Measurements from ENCODE around the gene WWOX.

Gene WWOX

DNA sequence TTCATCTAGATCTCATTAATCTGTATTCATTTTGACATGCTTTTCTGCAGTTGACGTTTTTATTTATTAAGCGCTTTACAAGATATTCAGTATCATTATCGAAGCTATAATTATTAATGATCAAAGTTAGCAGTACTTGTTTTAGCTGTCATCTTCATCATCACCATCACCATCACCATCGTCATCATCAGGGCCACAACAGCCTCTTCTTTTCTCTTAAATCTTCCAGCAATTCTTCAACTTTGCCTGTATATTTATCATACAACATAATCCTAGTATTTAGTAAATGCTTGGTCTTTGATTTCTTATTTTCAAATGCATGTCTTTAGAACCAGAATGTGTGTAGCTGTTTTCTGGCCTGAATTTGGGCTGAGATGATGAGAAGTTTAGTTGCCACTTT is 973.1 kb downstream of the WWOX start:
- DNase-seq (ENCODE audit: low spot score), result no peak

DNA sequence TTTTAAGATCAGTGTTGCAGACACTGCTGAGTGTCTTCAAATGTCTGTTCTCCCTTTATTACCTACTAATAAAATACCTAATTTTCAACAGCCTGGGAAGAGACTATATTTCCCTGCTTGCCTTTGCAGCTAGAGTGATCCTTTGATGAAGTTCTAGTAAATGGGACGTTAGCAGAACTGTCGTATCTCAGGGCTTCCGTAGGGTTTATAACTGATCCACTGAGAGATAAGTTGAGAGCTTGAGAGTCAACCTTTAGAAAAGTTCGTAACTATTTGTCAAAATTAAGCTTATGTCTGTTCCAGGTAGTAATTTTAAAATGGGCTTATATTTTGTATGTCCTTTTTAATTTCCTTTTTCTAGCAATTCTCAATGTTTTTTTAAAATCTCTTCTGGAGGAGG is 974.1 kb downstream of the WWOX start:
- DNase-seq (ENCODE audit: low spot score), result no peak

DNA sequence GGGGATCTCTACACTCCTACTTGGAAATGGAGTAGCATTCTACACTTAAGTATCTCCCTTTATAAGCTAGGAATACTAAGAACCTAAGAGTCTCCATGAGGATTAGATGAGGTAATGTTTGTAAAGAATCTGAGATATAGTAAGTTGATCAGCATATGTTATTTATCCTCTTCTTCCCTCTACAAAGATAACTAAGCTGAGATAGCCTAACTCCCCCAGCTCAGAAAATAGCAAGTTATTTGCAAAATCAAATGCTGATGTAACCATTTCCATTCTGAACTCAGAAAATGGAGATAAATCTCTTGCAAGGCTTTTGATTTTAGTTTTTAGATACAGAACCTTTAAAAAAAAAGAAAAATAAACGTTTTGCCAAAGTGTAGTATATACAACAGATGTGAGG is 975.1 kb downstream of the WWOX start:
- DNase-seq (ENCODE audit: low spot score), result no peak

DNA sequence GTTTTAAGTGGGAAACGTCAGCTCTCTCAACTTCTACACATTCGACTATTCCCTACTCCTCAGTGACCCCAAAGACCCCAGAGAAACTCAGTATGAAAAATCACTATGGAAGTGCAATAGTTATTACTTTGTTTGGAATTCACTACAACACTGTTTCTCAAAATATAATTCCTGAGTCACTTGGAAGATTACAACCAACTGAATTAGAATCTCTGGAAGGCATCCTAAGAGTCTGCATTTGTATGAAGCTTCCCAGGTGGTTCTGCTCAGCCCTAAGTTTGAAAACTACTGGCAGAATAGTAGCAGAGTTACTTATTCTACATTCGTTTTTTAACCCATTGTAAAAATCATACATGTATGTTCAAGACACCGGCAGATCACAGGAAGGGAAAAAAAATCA is 975.5 kb downstream of the WWOX start:
- no peak for DNase-seq (ENCODE audit: low spot score)

DNA sequence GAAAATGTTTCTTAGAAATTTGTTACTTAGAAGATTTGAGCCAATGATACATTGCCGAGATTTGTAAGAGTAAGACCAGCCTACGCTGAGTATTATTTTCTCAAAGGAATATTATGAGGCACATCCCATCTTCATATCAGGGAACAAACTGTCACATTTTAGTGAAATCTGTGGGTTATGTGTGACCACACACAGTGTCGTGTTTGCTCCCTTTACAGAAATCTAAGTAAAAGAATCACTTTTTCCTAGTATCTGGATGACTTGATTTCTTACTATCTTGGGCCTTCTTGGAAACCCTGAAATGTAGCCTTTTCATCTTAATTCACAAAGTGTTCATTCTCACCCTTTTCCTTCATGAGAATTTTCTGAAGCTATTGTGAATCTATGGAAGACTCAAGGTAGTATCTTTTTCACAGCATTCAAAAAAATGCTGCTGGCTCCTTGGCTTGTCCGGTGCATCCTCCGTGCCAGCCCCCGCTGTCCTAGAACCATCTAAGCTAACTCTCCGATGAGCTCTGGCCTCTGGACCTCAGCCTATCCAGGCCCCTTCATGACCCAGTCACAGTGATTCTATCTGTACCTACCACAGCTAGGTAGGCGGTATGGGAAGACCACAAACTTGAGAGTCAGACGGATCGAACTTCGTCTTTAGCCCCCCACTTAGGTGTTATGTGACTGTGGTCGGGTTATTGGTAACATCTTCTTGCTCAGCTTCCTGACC is 976.8 kb downstream of the WWOX start:
- no peak for DNase-seq (ENCODE audit: low spot score)

DNA sequence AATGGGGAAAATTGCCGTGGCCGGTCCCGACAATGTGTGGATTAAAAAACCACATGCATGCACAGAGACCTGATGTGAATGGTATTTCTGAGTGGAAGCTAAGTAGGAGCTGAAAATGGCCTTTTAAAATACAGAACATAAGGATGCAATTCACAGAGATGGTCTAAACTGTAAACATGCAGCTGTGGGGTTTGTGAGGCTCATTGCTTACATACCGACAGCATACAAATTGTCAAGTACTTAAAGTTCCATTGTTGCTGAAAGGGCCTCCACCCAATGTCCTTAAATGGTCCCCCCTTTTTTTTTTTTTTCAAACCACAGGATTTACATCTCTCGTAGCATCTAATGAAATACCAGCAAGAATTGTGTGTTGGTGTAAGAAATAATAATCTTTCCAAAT is 977.9 kb downstream of the WWOX start:
- no peak for DNase-seq (ENCODE audit: low spot score)

DNA sequence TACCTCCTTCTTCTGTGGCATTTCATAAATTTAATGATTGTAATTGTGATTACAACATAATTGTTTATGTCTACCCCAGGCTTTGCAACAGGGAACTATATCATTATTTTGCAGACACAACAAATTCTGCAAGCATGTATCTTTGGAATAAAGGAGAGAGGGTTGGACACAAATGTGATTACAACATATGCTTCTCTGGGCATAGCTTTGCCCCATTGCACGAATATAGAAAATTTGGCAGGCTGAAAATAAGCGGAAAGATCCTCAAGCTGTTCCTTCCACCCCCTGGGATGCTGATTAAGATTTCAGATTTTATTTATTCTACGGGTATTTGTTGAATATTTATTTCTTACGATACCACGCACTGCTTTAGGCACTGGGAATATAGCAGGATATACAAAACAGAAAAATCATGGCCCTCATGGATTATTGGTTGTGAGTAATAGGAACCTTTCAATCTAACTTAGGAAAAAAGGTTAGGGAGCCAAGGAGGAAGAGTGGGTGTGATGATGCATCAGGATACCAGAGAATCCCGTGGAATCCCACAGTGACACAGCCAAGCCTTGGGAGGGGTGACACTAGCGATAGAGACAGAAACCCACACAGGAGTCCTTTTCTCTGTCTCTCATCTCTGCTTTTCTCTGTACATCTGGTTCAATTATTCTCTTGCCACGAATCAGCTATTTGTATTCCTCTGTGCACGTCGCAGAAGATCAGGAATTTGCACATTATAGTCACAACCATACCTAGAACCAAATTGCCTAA is 980.4 kb downstream of the WWOX start:
- DNase-seq (ENCODE audit: low spot score), result no peak

DNA sequence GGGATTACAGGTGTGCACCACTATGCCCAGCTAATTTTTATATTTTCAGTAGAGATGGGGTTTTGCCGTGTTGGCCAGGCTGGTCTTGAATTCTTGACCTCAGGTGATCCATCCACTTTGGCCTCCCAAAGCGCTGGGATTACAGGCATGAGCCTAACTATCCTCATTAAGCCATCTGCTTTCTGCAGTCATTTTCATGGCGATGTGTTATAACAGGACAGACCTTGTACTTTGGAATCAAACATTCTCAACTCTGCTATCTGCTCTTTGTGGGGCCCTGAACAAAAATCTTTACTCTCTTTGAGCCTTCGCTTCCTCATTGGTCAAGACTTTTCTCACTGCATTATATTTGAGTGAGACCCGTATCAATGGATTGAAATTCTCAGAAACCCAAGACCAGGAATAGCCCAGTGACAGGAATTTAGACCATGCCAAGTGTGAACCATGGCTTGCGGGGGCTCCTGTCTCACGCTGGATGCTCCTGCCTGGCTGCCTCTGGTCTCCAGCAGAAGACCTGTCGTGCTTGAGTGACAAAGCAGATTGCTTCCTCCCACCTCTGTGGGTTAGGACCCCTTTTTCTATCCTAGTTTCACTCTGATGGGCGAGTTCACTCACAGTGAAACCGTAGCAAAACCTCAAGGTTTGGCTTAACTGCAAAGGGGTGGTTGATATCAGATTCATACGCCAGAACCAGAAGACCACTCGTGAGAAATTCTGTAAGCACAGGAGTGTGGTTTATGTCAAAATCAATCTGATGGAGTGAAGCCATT is 982.0 kb downstream of the WWOX start:
- DNase-seq (ENCODE audit: low spot score), result no peak

DNA sequence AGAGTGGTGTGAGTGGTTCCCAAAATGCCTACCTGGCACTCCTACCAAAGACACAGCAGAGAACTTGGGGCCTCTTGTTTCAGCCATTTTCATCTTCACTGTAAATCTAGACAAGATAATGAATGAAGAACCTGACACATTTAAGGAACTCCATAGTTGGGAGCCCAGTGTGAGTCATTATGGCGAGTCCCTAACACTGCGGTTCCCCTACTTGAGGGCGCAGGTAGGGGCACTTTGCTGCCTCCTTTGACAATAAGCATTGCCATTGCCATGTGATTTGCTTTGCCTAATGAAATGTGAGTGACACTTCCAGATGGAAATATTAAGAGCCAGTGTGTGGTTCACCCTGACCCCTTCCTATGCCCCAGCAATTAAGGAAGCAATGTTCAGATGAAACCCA is 983.5 kb downstream of the WWOX start:
- no peak for DNase-seq (ENCODE audit: low spot score)

DNA sequence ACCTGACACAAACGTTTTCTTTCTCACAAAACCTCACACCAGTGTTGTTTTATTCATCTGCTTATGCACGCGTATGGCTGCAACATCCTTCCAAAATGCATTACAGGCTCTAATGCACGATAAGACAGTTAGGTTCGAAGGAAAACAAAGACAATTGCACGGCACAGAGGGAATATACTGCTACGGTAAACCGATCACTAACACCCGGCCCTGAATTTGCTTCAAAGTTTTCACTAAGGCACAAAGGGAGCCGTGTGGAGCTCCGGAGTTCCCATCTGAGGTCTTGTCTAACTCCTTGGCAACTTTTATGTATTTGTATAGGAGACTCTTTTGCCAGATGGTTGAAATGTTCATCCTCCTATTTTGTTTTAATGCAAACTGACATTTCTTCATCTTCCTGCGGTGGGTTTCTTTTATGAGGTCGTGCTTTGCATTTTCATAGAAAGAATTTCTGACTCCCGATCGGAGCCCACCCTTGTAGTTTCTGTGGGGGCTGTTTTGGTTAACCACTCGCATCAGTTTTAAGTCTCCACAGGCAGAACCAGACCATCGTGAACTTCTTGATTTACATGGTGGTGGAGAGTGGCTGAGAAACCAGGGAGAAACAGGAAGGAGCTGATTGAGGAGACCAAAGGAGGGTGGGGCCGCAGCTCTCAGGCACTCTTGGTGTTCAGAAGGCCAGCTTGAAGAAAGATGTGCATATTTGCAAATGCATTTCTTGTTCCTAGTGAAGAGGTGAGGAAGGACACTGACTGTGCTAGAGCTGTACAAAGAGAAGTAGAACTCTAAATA is 984.2 kb downstream of the WWOX start:
- DNase-seq (ENCODE audit: low spot score), result no peak

DNA sequence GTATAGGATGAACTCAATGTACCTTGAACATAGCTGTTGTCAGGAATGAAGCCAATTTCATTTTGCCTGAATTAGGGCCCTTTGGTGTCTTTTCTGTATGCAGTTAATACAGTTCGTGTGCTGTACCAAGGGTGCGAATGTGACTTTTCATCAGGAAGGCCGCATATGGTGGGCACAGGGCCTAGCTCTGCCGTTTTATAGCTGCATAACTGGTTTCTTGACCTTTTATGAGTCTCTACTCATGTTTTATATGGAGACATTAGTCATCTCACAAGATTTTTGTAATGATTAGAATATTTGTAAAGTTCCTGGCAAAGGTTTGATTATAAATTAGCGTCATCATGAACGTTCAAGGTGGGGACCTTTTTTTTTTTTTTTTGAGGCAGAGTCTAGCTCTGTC is 989.5 kb downstream of the WWOX start:
- DNase-seq (ENCODE audit: low spot score), result no peak

DNA sequence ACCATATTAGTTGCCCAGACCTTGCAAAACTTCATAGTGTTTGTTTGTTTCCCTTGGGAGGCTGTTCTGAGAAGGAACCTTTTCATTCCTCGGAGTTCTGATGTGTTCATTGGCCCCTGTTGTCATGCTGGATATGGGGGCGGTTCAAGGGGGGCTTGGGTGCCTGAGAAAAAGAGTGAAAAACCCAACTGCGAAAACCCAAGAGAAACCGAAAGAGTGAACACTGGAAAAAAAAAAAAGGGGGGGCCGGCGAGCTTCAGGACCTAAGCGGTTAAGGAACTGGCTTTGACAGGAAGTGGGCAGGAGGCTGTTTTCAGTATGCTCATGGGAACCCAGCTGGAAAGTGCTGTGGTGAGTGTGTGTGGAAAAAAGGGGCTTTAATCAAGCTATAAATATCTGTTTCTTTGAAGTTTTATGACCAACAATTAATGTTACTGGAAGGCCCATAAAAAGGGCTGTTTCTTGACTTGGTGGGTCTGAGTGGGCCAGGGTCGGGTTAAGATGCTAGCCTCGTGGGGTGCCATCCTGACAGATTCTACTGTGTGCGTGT is 990.4 kb downstream of the WWOX start:
- DNase-seq (ENCODE audit: low spot score), result no peak

DNA sequence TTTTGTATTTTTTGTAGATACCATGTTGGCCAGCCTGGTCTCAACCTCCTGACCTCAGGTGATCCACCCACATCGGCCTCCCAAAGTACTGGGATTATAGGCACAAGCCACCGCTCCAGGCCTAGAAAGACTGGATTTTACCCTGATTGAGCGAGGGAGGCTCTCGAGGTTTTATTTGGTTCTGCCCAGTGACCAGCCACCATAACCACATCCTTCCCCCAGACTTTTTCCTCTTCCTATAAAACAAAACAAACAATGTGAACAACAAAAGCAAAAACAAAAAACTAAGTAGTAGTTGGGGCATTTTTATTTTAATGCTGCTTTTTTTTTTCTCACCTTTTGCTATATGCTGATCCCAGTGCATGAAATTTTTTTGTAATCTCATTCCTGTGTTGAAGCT is 991.5 kb downstream of the WWOX start:
- no peak for DNase-seq (ENCODE audit: low spot score)

DNA sequence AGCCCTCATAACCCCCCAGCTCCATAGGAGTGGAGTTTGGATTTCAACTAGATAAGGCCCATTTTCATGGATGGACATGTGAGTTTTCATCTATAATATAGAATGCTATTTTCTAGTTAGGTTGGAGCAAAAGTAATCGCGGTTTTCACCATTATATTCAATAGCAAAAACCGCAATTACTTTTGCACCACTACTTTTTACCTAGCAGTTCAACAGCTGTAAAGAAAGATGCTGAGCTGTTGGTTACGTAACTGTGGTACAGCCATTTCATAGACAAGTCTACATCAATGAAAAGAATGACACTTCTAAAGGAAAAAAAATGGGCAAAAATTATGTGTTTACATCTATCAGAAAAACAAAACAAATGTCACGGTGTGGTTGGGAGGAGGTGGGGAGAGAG is 993.4 kb downstream of the WWOX start:
- DNase-seq (ENCODE audit: low spot score), result no peak

DNA sequence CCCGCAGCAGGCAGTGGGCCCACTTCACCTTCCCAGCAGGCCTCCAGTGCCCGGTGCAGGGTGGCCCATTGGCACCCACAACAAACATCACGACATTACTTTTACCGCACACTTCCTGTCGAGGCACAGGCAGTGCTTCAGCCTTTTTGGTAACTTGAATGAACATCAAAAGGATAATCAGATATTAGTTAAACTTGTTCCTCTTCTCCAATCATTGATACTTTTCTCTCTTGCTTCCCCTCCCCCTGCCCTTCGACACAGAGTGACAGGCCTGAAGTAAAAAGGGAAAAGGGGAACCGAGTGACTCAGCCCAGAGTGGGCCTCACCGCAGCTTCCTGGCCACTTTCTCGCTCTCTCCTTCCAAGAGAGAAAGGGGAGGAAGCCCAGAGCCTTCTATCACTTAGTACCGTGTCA is 994.1 kb downstream of the WWOX start:
- DNase-seq (ENCODE audit: low spot score), result no peak

DNA sequence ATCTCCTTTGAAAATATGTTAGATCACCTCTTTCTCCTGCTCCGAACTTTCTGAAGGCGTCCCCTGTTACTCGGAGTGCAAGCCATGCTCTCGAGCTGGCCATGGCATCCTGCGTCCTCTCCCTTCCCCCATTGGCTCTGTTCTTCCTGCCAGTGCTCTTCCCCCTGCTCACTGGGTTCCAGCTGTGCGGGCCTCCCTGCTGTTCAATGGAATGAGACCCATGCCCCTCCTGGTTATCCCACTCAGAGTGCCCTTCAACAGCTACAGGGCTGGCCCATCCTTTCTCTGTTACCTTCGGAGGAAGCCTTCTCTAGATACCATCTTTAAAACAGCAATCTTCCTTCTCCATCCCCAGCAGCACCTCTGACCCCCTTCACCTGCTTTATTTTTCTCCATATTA is 996.8 kb downstream of the WWOX start:
- no peak for DNase-seq (ENCODE audit: low spot score)

DNA sequence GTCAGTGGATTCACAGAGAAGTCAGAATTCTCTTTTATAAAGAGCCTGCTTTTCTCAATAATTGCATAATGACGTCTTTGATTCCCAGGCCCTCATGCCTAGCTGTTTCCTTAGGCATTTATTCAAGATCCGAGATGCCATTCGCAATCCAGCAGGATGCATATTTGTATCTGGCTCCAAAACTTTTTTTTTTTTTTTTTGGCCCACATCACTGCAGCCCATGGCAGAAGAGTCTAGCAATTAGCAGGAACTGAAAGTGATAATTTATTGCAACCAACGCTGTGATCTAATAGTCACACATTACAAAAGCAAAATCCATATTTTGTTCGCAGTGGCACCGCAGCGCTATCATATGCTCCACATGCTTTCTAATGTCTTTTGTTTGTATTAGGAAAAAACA is 997.7 kb downstream of the WWOX start:
- no peak for DNase-seq (ENCODE audit: low spot score)

DNA sequence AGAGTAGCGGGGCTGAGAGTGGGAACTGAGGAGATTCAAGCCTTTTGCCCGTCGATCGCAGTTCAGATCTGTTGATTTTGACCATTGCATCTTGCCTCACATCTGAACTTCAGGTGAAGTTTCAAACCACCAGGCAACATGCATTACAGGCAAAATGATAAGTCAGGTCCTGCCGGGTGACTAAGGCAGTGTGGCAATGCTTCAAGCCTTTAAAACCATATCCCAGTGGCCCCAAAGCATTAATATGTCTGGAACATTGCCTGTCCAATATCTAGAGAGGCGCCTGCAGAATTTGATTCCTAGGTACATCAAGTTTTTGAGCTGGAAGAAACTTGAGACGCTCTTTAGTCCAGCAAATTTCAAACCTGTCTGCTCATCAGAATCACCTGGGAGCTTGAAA is 998.3 kb downstream of the WWOX start:
- DNase-seq (ENCODE audit: low spot score), result no peak

DNA sequence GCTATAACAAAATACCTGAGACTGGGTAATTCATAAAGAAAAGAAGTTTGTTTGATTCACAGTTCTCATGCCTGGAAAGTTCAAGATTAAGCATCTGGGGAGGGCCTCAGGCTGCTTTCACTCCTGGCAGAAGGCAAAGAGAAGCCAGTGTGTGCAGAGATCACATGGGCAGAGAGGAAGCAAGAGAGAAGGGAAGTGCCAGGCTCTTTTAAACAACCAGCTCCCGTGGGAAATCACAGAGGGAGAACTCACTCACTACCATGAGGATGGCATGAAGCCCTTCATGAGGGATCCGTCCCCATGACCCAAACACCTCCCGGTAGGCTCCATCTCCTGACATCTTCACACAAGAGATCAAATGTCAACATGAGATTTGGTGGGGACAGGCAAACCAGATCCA is 999.5 kb downstream of the WWOX start:
- DNase-seq (ENCODE audit: low spot score), result no peak

DNA sequence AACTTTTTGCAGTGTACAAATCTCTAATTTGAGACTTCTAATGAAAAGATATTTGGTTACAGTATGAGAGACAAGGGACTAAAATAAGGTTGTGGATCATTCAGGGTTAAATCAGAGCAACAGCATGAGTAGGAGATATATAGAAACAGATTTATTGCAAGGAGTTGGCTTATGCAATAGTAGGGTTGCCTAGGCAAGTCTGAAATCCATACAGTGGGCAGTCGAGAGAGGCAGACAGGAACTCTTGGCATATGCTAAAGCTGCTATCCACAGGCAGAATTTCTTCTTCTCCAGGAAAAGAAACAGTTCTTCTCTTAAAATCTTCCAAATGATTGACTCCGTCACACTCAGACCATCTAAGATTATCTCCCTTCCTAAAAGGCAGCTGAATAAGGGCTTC is 1000.3 kb downstream of the WWOX start:
- no peak for DNase-seq (ENCODE audit: low spot score)

DNA sequence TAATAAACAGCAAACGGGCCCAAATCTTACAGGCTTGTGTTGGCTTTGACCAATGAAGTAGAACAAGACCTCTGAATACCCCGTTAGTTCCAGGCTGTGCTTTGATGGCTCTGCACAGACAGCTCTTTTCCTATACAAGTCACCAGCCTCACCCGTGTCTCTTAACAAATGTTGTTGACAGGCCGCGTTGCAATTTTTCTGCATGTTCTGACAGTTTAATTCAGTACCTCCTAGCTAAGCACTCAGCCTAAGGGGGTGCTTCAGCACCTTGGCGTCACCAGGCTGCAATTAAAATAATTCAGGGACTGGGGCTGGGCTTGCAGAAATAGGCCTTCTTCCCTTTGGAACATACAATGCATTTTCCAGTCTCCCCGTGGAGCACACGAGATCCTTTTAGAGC is 1001.0 kb downstream of the WWOX start:
- DNase-seq (ENCODE audit: low spot score), result no peak

DNA sequence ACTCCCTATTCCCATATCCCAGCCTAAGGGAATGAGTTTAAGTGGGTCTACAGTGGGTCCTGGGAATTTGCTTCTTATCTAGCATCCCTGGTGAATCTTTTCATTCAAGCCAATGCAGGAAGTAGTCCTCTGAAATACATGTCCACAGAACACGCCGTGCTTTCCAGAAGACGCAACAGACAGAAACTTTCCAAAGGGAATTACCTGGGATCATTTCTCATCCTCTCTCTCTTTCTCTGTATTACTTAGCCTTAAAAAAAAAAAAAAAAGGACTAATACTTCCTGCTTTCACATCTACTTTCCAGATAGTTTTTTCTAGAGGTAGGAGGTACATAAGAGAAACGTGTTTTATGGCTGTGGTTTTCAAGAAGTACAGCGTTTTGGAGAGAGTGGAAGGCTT is 1002.0 kb downstream of the WWOX start:
- no peak for DNase-seq (ENCODE audit: low spot score)

Data from AG08395 (cell line).